ENCODE measurements around the gene SYT3. TPM values are rescaled to one million over a fixed set of nuclear protein-coding genes. Genes with fewer than 3 reads are reported as not detected.

Gene SYT3
- total RNA-seq, 2 experiments from 2014 or later, result not detected

DNA sequence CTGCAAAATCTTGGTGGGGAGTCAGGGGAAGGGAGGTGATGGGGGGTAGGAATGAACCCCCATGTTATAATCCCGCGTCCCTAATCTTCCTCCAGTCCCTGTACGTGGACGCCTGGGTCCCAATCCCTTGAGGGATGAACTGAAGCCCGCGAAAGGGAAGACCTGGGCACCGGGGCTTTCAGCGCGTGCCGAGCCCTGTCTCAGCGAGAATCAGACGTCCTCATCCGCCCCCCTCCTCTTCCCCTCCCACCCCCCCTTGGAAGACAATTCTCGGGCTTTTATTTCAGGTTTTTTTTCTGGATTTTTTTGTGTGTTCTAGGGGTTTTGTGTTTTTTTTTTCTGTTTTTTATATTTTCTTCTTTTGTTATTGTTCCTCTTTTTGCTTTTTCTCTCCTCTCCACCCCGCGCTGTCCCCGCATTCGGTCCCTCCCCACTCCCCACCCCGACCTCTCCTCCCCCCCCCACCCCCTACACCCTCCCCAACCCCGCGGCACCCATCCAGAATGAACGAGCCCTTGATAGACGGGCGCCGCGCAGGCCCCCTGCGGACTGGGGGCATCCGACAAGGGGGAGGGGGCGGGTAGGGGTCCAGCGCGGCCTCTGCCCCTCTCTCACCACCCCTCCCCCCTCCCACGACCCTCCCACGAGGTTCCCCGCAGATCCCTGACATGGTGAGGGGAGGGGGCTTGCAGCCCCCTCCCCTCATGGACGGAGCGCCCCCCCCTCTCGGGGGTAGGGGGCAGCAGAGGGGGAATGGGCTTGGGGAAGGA is 19.8 kb upstream of the SYT3 start:
- Mint-ChIP-seq H3K4me3 (no peak overlapping the region), H3K36me3 (ENCODE audit: low read depth) (peaks cover 8% of the 10 kb centered on the region), H3K9me3 (peaks cover 4% of the 10 kb centered on the region), H3K27ac (no peak overlapping the region), H3K27me3 (ENCODE audit: low read depth) (peaks cover 74% of the 10 kb centered on the region), H3K4me1 (ENCODE audit: low read depth) (peaks cover 19% of the 10 kb centered on the region)
- CTCF ChIA-PET, result no interaction called here
- no peak for DNase-seq
- intact Hi-C loops (cut with micrococcal nuclease), result loop anchor here (2.0 to 10.0 kb wide), 3 partner anchors 51 to 295 kb away; partner anchors contain the start of gene NAPSA

DNA sequence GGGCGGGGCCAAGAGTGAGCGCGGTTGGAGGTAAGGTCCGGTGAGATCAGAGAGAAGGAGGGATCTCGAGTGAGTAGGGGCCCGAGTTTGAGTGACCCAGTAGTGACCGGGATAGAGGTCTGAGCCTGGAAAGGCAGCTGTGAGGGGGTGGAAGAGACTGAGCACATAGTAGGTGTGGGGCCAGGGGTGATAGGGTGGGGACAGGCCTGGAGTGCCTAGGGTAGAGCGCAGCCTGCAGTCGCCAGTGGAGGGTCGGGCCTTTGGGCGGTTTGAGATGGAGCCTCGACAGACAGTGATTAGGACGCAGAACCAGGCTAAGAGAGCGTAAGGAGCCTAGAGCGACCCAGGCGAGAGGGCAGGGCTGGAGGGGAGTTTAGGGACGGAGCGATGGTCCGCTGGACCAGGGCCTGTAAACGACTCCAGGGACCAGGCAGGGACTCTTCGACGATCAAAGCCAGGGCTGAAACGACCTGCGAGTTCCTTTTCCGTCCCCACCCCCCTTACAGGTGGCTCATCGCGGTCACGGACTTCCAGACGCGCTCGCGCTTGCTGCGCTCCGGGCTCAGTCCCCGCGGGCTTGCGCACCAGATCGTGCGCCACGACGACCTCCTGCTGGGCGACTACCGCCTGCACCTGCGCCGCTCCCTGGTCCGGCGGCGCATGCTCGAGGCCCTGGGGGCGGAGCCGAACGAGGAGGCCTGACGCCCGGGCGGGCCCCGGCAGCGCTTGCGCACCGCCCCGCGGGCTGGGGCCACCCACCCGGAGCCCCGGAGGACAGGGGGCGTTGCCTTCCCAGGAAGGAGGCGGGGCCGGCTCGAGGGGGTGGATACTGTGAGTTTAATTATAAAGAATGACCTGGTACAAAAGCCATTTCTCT is 19.0 kb upstream of the SYT3 start:
- Mint-ChIP-seq H3K4me3 (peak overlapping the region; percentile 81), H3K4me1 (ENCODE audit: low read depth) (peaks cover 19% of the 10 kb centered on the region), H3K27ac (peak overlapping the region; percentile 73), H3K9me3 (no peaks in the 10 kb centered on the region), H3K36me3 (ENCODE audit: low read depth) (peaks cover 8% of the 10 kb centered on the region), H3K27me3 (ENCODE audit: low read depth) (peaks cover 74% of the 10 kb centered on the region)
- DNase-seq, result peak; percentile 79
- intact Hi-C loops (cut with micrococcal nuclease), result loop anchor here (1.0 to 10.0 kb wide), 4 partner anchors 50 to 294 kb away; partner anchors contain the start of genes JOSD2 and NAPSA
- CTCF ChIA-PET, result no interaction called here

DNA sequence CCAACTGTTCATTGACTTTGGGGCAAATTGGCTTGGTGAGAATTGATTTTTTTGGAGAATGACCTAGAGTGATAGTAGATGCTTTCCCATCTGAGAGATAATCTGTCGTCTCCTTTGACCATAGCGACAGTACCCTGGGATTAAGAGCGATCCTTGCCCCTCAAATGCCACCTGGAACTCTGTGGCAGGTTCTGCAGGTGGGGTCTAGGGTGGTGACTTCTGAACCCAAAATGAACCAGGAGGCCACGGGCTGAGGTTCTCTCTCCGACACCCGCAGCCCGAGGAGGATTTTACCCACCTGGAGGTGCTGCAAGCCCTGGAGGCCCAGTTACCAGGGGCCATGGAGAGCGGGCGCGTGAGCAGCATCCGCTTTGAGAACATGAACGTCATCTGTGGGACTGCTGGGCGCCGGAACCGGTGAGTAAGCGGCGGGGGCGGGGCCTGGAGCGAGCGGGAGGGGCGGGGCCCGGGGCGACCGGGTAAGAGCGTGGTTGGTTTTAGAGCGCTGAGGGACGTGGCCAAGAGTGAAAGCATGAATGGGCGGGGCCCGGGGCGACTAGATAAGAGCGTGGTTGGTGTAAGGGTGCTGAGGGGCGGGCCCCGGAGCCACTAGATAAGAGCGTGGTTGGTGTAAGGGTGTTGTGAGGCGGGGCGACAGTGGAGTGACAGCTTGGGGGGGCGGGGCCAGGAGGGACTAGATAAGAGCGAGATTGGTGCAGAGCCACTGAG is 18.2 kb upstream of the SYT3 start:
- Mint-ChIP-seq H3K4me3 (peak overlapping the region; percentile 81), H3K36me3 (ENCODE audit: low read depth) (peaks cover 8% of the 10 kb centered on the region), H3K9me3 (no peaks in the 10 kb centered on the region), H3K27ac (peak overlapping the region; percentile 73), H3K4me1 (ENCODE audit: low read depth) (peaks cover 19% of the 10 kb centered on the region), H3K27me3 (ENCODE audit: low read depth) (peaks cover 73% of the 10 kb centered on the region)
- CTCF ChIA-PET, result no interaction called here
- DNase-seq, result peak; percentile 96
- intact Hi-C loops (cut with micrococcal nuclease), result loop anchor here (1.0 to 10.0 kb wide), 4 partner anchors 49 to 293 kb away; partner anchors contain the start of genes JOSD2 and NAPSA

DNA sequence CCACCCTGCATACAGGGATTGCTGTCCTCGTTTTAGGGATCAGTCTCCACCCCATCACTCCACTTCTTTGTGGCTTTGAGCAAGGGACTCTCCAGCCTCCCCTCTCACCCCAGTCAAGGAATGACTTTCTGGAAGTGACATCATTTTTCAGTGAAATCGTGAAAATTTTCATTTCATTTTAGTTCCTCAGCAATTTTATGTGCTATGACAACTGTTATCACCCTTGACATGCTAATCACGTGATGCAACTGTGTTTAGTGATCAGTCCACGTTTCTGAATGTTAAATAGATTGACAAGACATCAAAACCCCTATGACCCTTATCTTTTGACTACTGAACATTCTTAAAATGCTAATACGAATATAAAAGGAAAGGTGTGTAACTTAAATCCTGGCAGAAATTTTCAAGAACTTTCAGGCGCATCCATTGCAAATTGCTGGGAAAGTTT is 17.6 kb upstream of the SYT3 start:
- H3K27ac Mint-ChIP-seq, result peak overlapping the region; percentile 59
- intact Hi-C loops (cut with micrococcal nuclease), result loop anchor here (10.0 kb wide), 1 partner anchor 292 kb away; the partner anchor contains the start of gene NAPSA

DNA sequence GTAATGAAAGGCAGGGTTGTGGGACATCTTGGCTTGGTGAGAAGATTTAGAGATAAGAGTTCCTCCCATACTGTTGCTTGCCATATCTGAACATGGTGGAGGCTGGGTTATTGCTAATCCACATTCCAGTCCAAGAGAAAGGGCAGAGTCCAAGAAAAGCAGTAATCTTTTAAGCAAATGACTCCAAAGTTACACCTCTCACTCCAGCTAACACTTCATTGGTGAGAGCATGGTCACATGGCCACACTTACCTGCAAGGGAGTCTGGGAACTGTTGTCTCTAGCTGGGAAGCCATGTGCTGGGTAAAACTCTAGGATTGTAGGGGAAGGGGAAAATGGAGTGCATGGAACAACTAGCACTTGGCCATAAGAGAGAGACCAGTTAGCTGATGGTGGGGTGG is 15.2 kb upstream of the SYT3 start:
- DNase-seq, result no peak
- no peaks in the 10 kb centered on the region for H3K9me3 Mint-ChIP-seq
- peaks cover 65% of the 10 kb centered on the region for H3K27me3 Mint-ChIP-seq (ENCODE audit: low read depth)
- intact Hi-C loops (cut with micrococcal nuclease), result loop anchor here (10.0 kb wide), 1 partner anchor 290 kb away; the partner anchor contains the start of gene NAPSA
- CTCF ChIA-PET, result interaction anchor here (0.7 to 1.3 kb wide), 3 partner anchors 15 to 117 kb away, joined by 3 to 4 read pairs (median 4); no protein-coding TSS in a partner anchor
- H3K36me3 Mint-ChIP-seq (ENCODE audit: low read depth), result peaks cover 8% of the 10 kb centered on the region
- no peak overlapping the region for H3K27ac Mint-ChIP-seq
- peaks cover 19% of the 10 kb centered on the region for H3K4me1 Mint-ChIP-seq (ENCODE audit: low read depth)
- H3K4me3 Mint-ChIP-seq, result no peak overlapping the region

More for the DNA sequence above, 17.6 kb upstream of the SYT3 start:
- H3K9me3 Mint-ChIP-seq, result no peaks in the 10 kb centered on the region
- peaks cover 19% of the 10 kb centered on the region for H3K4me1 Mint-ChIP-seq (ENCODE audit: low read depth)
- H3K27me3 Mint-ChIP-seq (ENCODE audit: low read depth), result peaks cover 74% of the 10 kb centered on the region
- peak; percentile 14 for DNase-seq
- peak overlapping the region; percentile 81 for H3K4me3 Mint-ChIP-seq
- H3K36me3 Mint-ChIP-seq (ENCODE audit: low read depth), result peaks cover 8% of the 10 kb centered on the region
- CTCF ChIA-PET, result no interaction called here

DNA sequence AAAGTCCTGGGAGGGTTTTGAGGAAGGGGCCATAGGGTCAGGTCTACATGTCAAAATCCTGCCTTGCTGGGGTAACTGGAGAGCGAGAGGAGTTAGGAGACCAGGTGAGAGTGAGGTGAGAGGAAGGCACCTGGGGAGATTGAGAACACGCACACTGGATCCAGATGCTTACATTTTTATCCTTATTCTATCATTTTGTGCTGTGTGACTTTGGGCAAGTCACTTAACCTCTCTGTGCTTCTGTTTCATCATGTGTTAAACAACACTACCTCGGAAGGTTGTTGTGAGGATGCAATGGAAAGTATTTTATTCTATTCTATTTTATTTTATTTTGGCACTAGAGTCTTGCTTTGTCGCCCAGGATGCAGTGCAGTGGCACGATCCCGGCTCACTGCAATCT is 13.0 kb upstream of the SYT3 start:
- CTCF ChIA-PET, result no interaction called here
- H3K4me1 Mint-ChIP-seq (ENCODE audit: low read depth), result peaks cover 8% of the 10 kb centered on the region
- H3K9me3 Mint-ChIP-seq, result no peaks in the 10 kb centered on the region
- peaks cover 64% of the 10 kb centered on the region for H3K27me3 Mint-ChIP-seq (ENCODE audit: low read depth)
- no peak overlapping the region for H3K4me3 Mint-ChIP-seq
- peaks cover 4% of the 10 kb centered on the region for H3K36me3 Mint-ChIP-seq (ENCODE audit: low read depth)
- intact Hi-C loops (cut with micrococcal nuclease), result loop anchor here (10.0 kb wide), 1 partner anchor 288 kb away; the partner anchor contains the start of gene NAPSA
- no peak overlapping the region for H3K27ac Mint-ChIP-seq
- no peak for DNase-seq

DNA sequence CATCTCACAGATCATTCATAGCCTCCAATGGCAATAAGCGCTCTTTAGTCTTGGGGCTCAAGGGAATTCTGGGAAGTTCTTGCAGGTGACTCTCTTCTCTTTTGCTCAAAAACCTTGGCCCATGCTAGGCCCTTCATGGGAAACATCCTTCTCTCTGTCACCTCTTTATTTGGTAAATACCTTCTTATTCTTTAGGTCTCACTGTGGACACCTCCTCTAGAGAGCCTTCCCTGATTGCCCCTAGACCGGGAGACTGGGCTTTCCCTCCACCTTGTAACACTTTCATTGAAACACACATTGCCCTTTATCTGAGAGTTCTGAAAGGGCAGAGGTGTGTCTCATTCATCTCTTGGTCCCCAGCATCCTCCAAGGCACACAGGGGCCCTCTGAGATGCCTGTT is 11.5 kb upstream of the SYT3 start:
- Mint-ChIP-seq H3K27ac (no peak overlapping the region), H3K4me1 (ENCODE audit: low read depth) (no peaks in the 10 kb centered on the region), H3K27me3 (ENCODE audit: low read depth) (peaks cover 58% of the 10 kb centered on the region), H3K9me3 (no peaks in the 10 kb centered on the region), H3K36me3 (ENCODE audit: low read depth) (no peaks in the 10 kb centered on the region), H3K4me3 (no peak overlapping the region)
- CTCF ChIA-PET, result no interaction called here
- DNase-seq, result no peak
- intact Hi-C loops (cut with micrococcal nuclease), result loop anchor here (10.0 kb wide), 1 partner anchor 286 kb away; the partner anchor contains the start of gene NAPSA

DNA sequence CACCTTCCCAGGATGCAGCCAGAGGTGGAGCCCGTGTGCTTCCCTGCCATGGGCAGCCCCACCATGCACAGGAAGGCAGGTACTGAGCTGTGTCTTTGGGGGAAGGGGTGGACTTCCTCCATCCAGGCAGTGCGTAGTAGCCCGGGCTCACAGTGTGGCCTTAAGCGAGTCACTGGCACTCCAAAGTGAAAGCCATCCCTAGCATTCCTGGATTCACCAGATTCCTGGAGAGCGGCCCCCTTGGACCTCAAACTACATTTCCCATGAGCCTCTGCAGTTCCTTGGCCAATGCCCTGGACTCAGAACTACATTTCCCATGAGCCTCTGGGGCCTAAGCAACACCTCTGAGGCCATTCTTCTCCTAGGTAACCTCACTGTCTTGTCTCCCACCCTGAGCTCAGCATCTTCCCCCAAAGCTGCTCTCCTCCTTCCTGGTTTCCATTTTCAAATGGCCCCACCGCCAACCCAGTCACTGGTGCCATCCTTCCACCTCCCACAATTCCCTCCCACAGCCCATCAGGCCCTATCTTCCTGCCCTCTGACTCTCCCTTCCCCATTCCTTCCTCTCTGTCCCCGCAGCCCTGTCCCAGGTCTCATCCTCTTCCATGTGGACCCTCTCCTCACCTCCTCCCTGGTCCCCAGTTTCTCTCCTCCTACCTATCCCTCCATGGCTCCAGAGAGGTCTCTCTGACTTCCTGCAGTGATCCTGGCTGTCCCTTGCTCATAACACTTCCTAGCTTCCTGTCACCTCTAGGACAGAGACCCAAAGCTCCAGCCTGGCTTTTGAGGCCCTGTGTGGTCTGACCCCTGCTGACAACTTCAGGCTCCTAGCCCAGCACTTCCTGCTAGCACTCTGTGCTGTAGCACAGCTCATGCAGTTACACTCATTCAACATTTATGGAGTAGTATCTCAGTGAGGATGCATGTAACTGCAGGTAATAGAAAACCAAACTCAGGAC is 10.0 kb upstream of the SYT3 start, which contains the start of gene C19orf81:
Gene C19orf81, plus strand, starts transcription at position 13 of the 959 bp plus-strand sequence. Its CDS starts 0 bp downstream, at position 13.
- H3K4me3 Mint-ChIP-seq, result no peak within 1 kb of the TSS
- peaks cover 44% of the 10 kb centered on the region for H3K27me3 Mint-ChIP-seq (ENCODE audit: low read depth)
- no peak within 1 kb of the TSS for H3K27ac Mint-ChIP-seq
- DNase-seq, result peak; percentile 17
- intact Hi-C loops (cut with micrococcal nuclease), result loop anchor here (10.0 kb wide), 1 partner anchor 285 kb away; the partner anchor contains the start of gene NAPSA
- no peaks in the 10 kb centered on the region for H3K36me3 Mint-ChIP-seq (ENCODE audit: low read depth)
- CTCF ChIA-PET, result no interaction called here
- no peaks in the 10 kb centered on the region for H3K9me3 Mint-ChIP-seq
- no peaks in the 10 kb centered on the region for H3K4me1 Mint-ChIP-seq (ENCODE audit: low read depth)

DNA sequence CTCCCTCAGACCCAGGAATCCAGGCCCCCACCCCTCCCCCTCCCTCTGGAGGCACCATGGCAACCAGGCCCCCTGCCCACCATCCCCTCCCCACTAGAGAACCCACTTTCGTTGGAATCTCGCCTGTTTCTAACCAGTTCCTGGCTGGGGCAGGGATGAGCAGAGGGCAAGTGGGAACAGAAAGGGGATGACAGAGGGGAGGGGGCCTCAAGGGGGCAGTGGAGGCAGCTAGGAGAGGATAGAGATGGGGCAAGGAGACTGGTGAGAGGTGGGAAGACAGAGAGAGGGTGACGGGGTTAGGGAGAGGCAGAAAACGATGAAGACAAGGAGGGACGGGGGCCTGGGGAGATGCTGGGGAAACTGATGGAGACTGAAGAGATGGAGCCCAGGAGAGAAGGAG is 9.0 kb upstream of the SYT3 start:
- H3K9me3 Mint-ChIP-seq, result no peaks in the 10 kb centered on the region
- CTCF ChIA-PET, result no interaction called here
- intact Hi-C loops (cut with micrococcal nuclease), result no loop called here

DNA sequence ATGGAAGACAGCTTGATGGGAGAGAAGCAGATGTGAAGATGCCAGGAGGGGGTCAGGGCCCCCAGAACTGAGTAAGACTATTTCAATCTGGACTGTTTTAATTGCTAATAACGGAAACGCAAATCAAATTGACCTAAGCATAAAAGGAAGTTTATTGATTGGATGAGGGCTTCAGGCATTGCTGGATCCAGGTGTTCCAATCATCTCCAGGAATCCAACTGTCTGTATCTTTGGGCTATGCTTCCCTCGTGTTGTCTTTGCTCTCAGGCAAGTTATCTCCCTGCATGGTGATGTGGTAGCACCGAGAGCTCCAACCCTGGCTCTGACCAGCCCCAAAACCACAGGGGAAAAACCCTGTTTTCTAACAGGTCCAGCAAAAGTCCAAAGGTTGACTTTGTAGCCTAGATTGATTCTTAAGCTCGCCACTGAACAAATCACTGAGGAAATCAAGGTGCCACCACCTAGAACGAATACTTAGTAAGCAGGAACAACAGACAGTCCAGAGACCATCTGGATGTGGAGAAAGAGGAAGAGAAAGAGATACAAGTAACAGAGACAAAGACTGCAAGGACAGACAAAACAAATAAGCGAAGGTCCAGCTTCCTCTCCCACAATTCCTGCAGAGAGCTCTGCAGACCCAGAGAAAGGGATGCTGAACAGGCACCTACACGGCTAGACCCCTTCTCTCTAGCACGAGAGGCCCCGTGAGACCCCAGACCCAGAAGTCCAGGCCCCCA is 8.4 kb upstream of the SYT3 start:
- no peak overlapping the region for H3K27ac Mint-ChIP-seq

More for the DNA sequence above, 9.0 kb upstream of the SYT3 start:
- Mint-ChIP-seq H3K36me3 (ENCODE audit: low read depth) (no peaks in the 10 kb centered on the region), H3K27me3 (ENCODE audit: low read depth) (peaks cover 35% of the 10 kb centered on the region), H3K4me3 (no peak overlapping the region), H3K27ac (no peak overlapping the region), H3K4me1 (ENCODE audit: low read depth) (no peaks in the 10 kb centered on the region)
- DNase-seq, result no peak

More for the DNA sequence above, 8.4 kb upstream of the SYT3 start:
- no peaks in the 10 kb centered on the region for H3K9me3 Mint-ChIP-seq
- no peaks in the 10 kb centered on the region for H3K4me1 Mint-ChIP-seq (ENCODE audit: low read depth)
- H3K27me3 Mint-ChIP-seq (ENCODE audit: low read depth), result peaks cover 30% of the 10 kb centered on the region
- H3K4me3 Mint-ChIP-seq, result no peak overlapping the region
- DNase-seq, result no peak
- CTCF ChIA-PET, result no interaction called here
- no peaks in the 10 kb centered on the region for H3K36me3 Mint-ChIP-seq (ENCODE audit: low read depth)
- intact Hi-C loops (cut with micrococcal nuclease), result no loop called here
